ENCODE results near the gene TMEM205.
A peak's percentile ranks its signal among the peaks of the same experiment; 100 is the strongest.
"Not testable (repeated sequence)": the region's sequence is repeated elsewhere in the genome, so short reads cannot be mapped to it uniquely, and the experiment has no call there.

Gene TMEM205

GRCh38 chr19:11383706-11384048, 37.6 kb upstream of the TMEM205 start:
- no peak for DNase-seq (ENCODE audit: low read depth)
- TF ChIP-seq POLR2A (IDR thresholded peaks at IDR 0.05; ENCODE audit: extremely low read depth, insufficient read length) = no peak
- TF ChIP-seq MYC (IDR thresholded peaks at IDR 0.05; ENCODE audit: low read depth, low read length) = no peak
- no peak for TF ChIP-seq MAX (IDR thresholded peaks at IDR 0.05; ENCODE audit: low read depth, low read length)
- TF ChIP-seq CTCF (IDR thresholded peaks at IDR 0.05; ENCODE audit: low read depth, low read length) = no peak
- H3K4me3 ChIP-seq (ENCODE audit: low read depth, low read length) = no peak overlapping the region

GRCh38 chr19:11382898-11383705, 37.0 kb upstream of the TMEM205 start:
- H3K4me3 ChIP-seq (ENCODE audit: low read depth, low read length) = no peak overlapping the region
- peak; percentile 72 for DNase-seq (ENCODE audit: low read depth)
- TF ChIP-seq POLR2A (IDR thresholded peaks at IDR 0.05; ENCODE audit: extremely low read depth, insufficient read length) (no peak), MYC (IDR thresholded peaks at IDR 0.05; ENCODE audit: low read depth, low read length) (no peak), CTCF (IDR thresholded peaks at IDR 0.05; ENCODE audit: low read depth, low read length) (peak; percentile 61), MAX (IDR thresholded peaks at IDR 0.05; ENCODE audit: low read depth, low read length) (no peak)

- DNase-seq (ENCODE audit: low read depth) = peak; percentile 97
- TF ChIP-seq CTCF (IDR thresholded peaks at IDR 0.05; ENCODE audit: low read depth, low read length) = peak; percentile 44
- TF ChIP-seq MYC (IDR thresholded peaks at IDR 0.05; ENCODE audit: low read depth, low read length) = no peak; the same call in 1 of the 2 replicates
- TF ChIP-seq MAX (IDR thresholded peaks at IDR 0.05; ENCODE audit: low read depth, low read length) = peak; percentile 30
- peak; percentile 40 for TF ChIP-seq POLR2A (IDR thresholded peaks at IDR 0.05; ENCODE audit: extremely low read depth, insufficient read length)
- H3K4me3 ChIP-seq (ENCODE audit: low read depth, low read length) = peak overlapping the region; percentile 67
Observed at GRCh38 chr19:11380653-11381537, 34.8 kb upstream of the TMEM205 start.

- peak overlapping the region; percentile 67 for H3K4me3 ChIP-seq (ENCODE audit: low read depth, low read length)
- no peak for TF ChIP-seq CTCF (IDR thresholded peaks at IDR 0.05; ENCODE audit: low read depth, low read length)
- no peak for TF ChIP-seq MAX (IDR thresholded peaks at IDR 0.05; ENCODE audit: low read depth, low read length)
- no peak for TF ChIP-seq MYC (IDR thresholded peaks at IDR 0.05; ENCODE audit: low read depth, low read length)
- TF ChIP-seq POLR2A (IDR thresholded peaks at IDR 0.05; ENCODE audit: extremely low read depth, insufficient read length) = no peak
- no peak for DNase-seq (ENCODE audit: low read depth)
Observed at GRCh38 chr19:11379857-11380350, 33.8 kb upstream of the TMEM205 start.

- not testable (repeated sequence) for DNase-seq (ENCODE audit: low read depth); H3K4me3 ChIP-seq (ENCODE audit: low read depth, low read length)
Observed at GRCh38 chr19:11379269-11379845, 33.3 kb upstream of the TMEM205 start.
